NCI-H446 (cell line): ENCODE results near the gene MAGEC3.

Source experiments
- DNase-seq, 2 experiments: peaks; one replicate each; lab custom pipeline; 2025; lab: John Stamatoyannopoulos, UW

MAGEC3 gene

GRCh38 chrX:141945426-141945825 lies 107.3 kb downstream of the MAGEC3 start:
- DNase-seq, result no peak

GRCh38 chrX:141947350-141947749 lies 109.2 kb downstream of the MAGEC3 start:
- DNase-seq, result no peak
